Mammary epithelial cell (primary cell): ENCODE data around the gene EPB41L2.

Source experiments
- CTCF ChIP-seq, 2 donors: IDR thresholded peaks in 1 of 2; conservative IDR thresholded peaks in 1 of 2; 2 replicates each; pipeline ENCODE4 v1.5.1; 2011 to 2012; ENCODE audit warnings: inconsistent platforms in 2 of 2, low read length in 2 of 2, mild to moderate bottlenecking in 2 of 2, control low read depth in 1 of 2, low read depth in 1 of 2; ENCODE audit not compliant: insufficient read depth in 1 of 2; ENCODE audit errors: extremely low read depth in 1 of 2
- EZH2 ChIP-seq: IDR thresholded peaks from 2 replicates; pipeline ENCODE4 v1.6.1; 2012; ENCODE audit warnings: low read length, inconsistent platforms, borderline replicate concordance

DNA sequence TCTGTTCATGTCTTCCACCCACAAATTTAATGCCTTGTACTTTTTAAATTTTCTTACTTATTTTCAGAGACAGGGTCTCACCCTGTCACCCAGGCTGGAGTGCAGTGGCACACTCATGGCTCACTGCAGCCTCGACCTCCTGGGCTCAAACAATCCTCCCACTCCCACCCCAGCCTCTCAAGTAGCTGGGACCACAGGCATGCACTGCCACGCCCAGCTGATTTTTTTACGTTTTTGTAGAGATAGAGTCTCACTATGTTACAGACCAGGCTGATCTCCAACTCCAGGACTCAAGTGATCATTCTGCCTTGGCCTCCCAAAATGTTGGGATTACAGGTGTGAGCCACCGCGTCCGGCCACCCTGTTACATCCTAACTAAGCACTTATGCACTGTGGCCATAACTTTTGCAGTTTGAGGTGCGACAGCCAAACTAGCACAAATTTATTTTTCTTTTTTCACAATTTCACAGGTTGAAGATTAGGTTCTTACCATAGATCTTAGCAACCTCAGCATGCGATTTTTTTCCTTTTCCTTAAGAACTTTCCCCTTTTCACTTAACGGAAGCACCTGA, 92.1 kb downstream of the EPB41L2 start:
- TF ChIP-seq CTCF (conservative IDR thresholded peaks at IDR 0.05 in 1 of 2, IDR thresholded peaks at IDR 0.05 in 1 of 2; ENCODE audit: extremely low read depth in 1 of 2, insufficient read depth in 1 of 2, low read depth in 1 of 2, low read length in 2 of 2) (no peak), EZH2 (no peak)
